Stimulated activated naive CD8-positive, alpha-beta T cell treated with anti-CD3 and anti-CD28 coated beads, Interleukin-15, Interleukin-2, amounts not matched to agents 100 ng/mL and 50 ng/mL, for 24 hours (primary cell): ENCODE results near the gene BUD13.

Source experiments
- H3K27ac Mint-ChIP-seq: one replicate; pipeline ENCODE4 v1.8.0; 2021; ENCODE audit warnings: mild to moderate bottlenecking, mixed read lengths
- H3K27me3 Mint-ChIP-seq: one replicate; pipeline ENCODE4 v1.8.0; 2021; ENCODE audit warnings: mixed read lengths
- H3K36me3 Mint-ChIP-seq: one replicate; pipeline ENCODE4 v1.8.0; 2021; ENCODE audit warnings: low read depth, mixed read lengths
- H3K4me1 Mint-ChIP-seq: one replicate; pipeline ENCODE4 v1.8.0; 2021; ENCODE audit warnings: low read depth, mixed read lengths
- H3K4me3 Mint-ChIP-seq: one replicate; pipeline ENCODE4 v1.8.0; 2021; ENCODE audit warnings: mild to moderate bottlenecking, mixed read lengths
- H3K9me3 Mint-ChIP-seq: one replicate; pipeline ENCODE4 v1.8.0; 2021; ENCODE audit warnings: mixed read lengths

BUD13 gene

GRCh38 chr11:116800610-116801009 lies 27.8 kb upstream of the BUD13 start:
- Mint-ChIP-seq H3K9me3 (no peaks in the 10 kb centered on the region), H3K4me3 (no peak overlapping the region), H3K4me1 (no peaks in the 10 kb centered on the region), H3K36me3 (no peaks in the 10 kb centered on the region), H3K27me3 (peaks cover 14% of the 10 kb centered on the region), H3K27ac (no peak overlapping the region)

GRCh38 chr11:116798368-116798767 lies 25.6 kb upstream of the BUD13 start:
- Mint-ChIP-seq H3K9me3 (no peaks in the 10 kb centered on the region), H3K4me3 (no peak overlapping the region), H3K36me3 (no peaks in the 10 kb centered on the region), H3K27me3 (peaks cover 14% of the 10 kb centered on the region), H3K27ac (no peak overlapping the region), H3K4me1 (no peaks in the 10 kb centered on the region)

DNA sequence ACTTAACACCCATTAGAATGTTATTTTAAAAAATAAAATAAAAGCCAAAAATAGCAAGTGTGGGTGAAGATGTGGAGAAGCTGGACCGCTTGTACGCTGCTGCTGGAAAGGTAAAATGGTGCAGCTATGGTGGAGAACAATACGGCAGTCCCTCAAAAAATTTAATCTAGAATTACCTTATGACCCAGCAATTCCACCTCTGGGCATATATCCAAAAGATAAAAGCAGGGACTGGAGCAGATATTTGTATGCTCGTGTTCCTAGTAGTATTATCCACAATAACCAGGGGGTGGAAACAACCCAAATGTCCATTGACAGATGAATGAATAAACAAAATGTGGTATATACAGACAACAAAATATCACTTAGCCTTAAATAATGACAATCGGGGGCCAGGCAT lies 25.0 kb upstream of the BUD13 start:
- H3K4me3 Mint-ChIP-seq, result no peak overlapping the region
- H3K27ac Mint-ChIP-seq, result no peak overlapping the region
- H3K27me3 Mint-ChIP-seq, result peaks cover 12% of the 10 kb centered on the region
- H3K4me1 Mint-ChIP-seq, result no peaks in the 10 kb centered on the region
- H3K36me3 Mint-ChIP-seq, result no peaks in the 10 kb centered on the region
- no peaks in the 10 kb centered on the region for H3K9me3 Mint-ChIP-seq

DNA sequence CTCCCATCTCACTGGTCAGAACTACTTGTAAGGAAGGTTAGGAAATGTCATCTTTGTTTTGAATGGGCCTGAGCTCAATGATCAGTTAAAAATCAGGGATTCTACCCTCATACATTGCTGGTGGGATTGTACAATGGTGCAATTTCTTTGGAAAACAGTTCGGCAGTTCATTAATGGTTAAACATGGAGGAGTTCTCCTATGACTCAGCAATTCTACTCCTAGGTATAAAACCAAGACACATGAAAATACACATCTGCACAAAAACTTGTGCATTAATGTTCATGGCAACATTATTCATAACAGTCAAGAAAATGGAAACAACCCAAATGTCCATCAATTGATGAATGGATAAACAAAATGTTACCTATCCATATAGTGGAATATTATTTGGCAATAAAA lies 23.8 kb upstream of the BUD13 start:
- no peaks in the 10 kb centered on the region for H3K9me3 Mint-ChIP-seq
- H3K4me1 Mint-ChIP-seq, result peaks cover 5% of the 10 kb centered on the region
- no peaks in the 10 kb centered on the region for H3K36me3 Mint-ChIP-seq
- no peak overlapping the region for H3K27ac Mint-ChIP-seq
- peaks cover 7% of the 10 kb centered on the region for H3K27me3 Mint-ChIP-seq
- H3K4me3 Mint-ChIP-seq, result no peak overlapping the region

DNA sequence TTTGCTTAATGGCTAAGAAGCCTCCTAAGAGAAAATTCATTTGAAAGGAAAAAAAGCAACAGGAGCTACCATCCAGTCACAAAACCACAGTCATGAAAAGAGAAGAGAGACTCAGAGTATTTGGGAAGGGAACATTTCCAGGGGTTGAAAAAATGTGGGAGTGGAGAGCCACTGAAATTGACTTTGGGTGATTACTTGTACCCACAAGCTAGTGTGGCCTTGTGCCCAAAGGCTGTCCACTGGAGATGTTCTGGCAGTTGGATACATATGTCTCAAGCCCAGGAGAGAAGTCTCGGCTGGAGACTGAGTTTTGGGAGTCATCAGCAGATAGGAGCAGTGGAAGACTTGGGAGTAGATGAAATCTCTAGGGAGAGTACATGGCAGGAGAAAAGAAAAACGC lies 22.1 kb upstream of the BUD13 start:
- no peak overlapping the region for H3K27ac Mint-ChIP-seq
- no peaks in the 10 kb centered on the region for H3K36me3 Mint-ChIP-seq
- H3K4me1 Mint-ChIP-seq, result peaks cover 9% of the 10 kb centered on the region
- H3K4me3 Mint-ChIP-seq, result no peak overlapping the region
- H3K9me3 Mint-ChIP-seq, result no peaks in the 10 kb centered on the region
- peaks cover 3% of the 10 kb centered on the region for H3K27me3 Mint-ChIP-seq

DNA sequence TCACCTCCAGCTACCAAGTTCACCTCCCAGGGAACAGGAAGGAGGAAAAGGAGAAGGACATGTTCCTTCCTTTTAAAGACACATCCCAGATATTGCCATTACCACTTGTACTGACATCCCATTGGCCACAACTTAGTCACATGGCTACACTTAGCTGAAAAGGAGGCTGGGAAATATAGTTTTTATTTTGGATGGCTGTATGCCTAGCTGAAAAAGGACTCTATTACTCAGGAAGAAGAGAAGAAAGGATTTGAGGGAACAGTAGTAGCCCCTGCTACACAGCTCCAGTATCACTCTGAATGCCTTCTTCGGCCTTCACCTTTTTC lies 20.9 kb upstream of the BUD13 start:
- Mint-ChIP-seq H3K9me3 (no peaks in the 10 kb centered on the region), H3K36me3 (no peaks in the 10 kb centered on the region), H3K27ac (no peak overlapping the region), H3K27me3 (no peaks in the 10 kb centered on the region), H3K4me1 (peaks cover 11% of the 10 kb centered on the region), H3K4me3 (no peak overlapping the region)

- H3K36me3 Mint-ChIP-seq, result no peaks in the 10 kb centered on the region
- no peaks in the 10 kb centered on the region for H3K27me3 Mint-ChIP-seq
- H3K4me1 Mint-ChIP-seq, result peaks cover 17% of the 10 kb centered on the region
- H3K9me3 Mint-ChIP-seq, result no peaks in the 10 kb centered on the region
- peak overlapping the region; percentile 31 for H3K27ac Mint-ChIP-seq
- no peak overlapping the region for H3K4me3 Mint-ChIP-seq
These were observed 20.3 kb upstream of the BUD13 start for GRCh38 chr11:116792869-116793771.

DNA sequence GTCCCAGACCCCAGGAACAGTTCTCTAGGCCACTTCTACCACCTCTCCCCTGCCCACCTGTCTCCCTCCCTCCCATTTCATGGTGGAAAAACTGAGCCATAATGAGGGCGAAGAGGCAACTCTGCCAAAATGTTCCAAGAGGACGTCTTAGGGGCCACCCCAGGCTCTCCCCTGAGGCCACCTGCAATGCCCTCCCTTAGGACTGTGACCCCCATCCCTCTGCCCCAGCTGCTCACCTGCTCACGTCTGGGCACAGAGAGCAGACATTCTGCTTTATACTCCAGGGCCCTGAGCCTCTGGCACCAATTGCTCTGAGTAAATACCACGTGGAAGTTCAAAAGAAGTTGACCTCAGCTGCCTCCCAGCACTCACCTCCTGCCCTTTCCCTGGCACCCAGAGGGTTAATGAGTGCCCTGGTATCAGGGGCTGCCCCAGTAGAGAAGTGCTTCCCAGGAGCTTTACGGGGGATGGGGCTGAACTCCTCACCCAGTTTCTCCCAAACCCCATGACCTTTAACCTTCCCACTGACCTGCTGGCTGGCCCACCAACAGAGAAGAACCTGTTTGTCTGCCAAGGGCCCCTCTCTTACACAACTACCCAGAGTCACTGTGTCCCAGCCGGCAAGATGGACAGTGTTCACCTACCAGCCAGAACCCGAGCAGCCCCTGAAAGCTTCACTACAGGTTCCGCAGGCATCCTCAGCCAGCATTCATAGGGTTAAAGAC lies 19.5 kb upstream of the BUD13 start:
- no peak overlapping the region for H3K27ac Mint-ChIP-seq
- H3K9me3 Mint-ChIP-seq, result no peaks in the 10 kb centered on the region
- no peaks in the 10 kb centered on the region for H3K36me3 Mint-ChIP-seq
- peaks cover 20% of the 10 kb centered on the region for H3K4me1 Mint-ChIP-seq
- no peaks in the 10 kb centered on the region for H3K27me3 Mint-ChIP-seq
- no peak overlapping the region for H3K4me3 Mint-ChIP-seq

- Mint-ChIP-seq H3K4me3 (no peak within 1 kb of the TSS), H3K4me1 (peaks cover 25% of the 10 kb centered on the region), H3K27ac (no peak within 1 kb of the TSS), H3K9me3 (no peaks in the 10 kb centered on the region), H3K27me3 (no peaks in the 10 kb centered on the region), H3K36me3 (peaks cover 5% of the 10 kb centered on the region)
These were observed 19.0 kb upstream of the BUD13 start, which contains the start of gene APOA5 for GRCh38 chr11:116791813-116792143. Gene APOA5 (minus strand): TSS chr11:116791879. CDS start chr11:116791860, 19 bp downstream.

DNA sequence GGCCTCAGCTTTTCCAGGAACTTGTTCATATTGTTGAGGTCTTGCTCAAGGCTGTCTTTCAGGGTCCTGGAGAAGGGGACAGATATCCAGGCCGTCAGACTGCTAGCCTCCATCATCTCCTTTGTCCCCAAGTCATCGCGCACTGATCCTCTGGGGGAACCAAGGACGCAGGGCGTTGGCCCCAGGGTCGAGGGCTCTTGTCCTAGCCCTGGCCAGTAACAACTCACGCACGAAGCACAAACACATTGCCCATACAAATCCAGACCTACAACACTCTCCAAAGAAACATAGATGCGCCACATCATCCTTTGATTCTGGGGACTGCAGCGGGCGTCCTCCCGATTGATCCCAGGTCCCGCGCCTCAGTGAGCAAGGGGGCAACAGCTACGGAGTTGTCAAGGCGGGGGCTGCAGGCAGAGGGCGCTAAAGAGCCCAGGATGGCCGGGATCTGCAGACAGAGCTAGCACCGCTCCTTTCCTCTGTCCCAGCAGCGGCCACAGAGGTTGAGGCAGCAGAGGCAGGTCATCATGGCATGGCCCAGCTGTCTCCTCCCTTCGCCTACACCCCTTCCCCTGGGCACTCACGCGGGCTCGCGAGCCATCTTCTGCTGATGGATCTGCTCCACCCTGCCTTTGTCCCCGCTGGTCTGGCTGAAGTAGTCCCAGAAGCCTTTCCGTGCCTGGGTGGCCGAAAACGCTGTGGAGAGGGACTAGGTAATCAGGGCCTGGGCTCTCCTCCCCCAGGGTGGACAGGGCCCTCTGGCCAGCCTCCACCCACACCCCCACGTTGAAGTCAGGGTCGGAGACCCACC lies 18.4 kb upstream of the BUD13 start:
- peaks cover 31% of the 10 kb centered on the region for H3K4me1 Mint-ChIP-seq
- H3K27me3 Mint-ChIP-seq, result no peaks in the 10 kb centered on the region
- no peak overlapping the region for H3K27ac Mint-ChIP-seq
- H3K9me3 Mint-ChIP-seq, result no peaks in the 10 kb centered on the region
- H3K4me3 Mint-ChIP-seq, result no peak overlapping the region
- H3K36me3 Mint-ChIP-seq, result peaks cover 11% of the 10 kb centered on the region

DNA sequence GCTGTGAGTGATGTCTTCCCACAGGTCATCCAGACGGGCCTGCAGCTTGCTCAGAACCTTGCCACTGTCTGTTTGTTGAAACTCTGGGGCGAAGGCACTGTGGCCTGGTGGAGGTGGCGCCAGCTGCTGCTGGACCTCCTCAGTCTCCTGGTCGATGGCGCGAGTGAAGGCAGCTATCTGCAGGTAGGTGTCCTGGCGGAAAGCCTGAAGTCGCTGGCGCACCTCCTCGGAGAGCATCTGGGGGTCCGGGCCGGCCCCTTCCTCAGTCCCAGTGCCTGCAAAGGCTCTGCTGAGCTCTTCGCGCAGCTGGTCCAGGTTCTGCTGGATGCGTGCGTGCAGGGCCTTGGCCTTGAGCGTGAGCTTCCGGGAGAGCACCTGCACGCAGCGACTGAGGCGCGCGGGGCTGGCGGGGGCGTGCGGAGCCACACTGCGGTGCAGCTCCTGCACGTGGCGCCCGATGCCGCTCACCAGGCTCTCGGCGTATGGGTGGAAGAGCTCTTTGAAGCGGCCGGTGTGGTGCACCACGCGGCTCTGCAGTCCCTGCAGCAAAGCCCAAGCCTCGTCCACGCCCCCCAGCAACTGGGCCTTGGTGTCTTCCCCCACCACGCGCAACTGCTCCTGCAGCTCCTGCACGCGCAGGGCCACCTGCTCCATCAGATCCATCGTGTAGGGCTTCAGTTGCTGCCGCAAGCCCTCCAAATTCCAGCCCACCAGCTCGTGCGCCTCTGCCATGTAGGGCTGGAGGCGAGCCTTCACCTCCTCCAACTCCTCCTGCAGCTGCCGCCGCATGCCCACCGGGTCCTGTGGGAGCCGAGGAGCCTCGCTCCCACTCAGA lies 17.6 kb upstream of the BUD13 start:
- Mint-ChIP-seq H3K27ac (no peak overlapping the region), H3K4me1 (peaks cover 39% of the 10 kb centered on the region), H3K4me3 (no peak overlapping the region), H3K9me3 (no peaks in the 10 kb centered on the region), H3K27me3 (no peaks in the 10 kb centered on the region), H3K36me3 (peaks cover 19% of the 10 kb centered on the region)

- Mint-ChIP-seq H3K27me3 (no peaks in the 10 kb centered on the region), H3K4me1 (peaks cover 50% of the 10 kb centered on the region), H3K27ac (no peak overlapping the region), H3K36me3 (peaks cover 33% of the 10 kb centered on the region), H3K4me3 (no peak overlapping the region), H3K9me3 (no peaks in the 10 kb centered on the region)
These were observed 16.2 kb upstream of the BUD13 start for GRCh38 chr11:116788975-116789374.

DNA sequence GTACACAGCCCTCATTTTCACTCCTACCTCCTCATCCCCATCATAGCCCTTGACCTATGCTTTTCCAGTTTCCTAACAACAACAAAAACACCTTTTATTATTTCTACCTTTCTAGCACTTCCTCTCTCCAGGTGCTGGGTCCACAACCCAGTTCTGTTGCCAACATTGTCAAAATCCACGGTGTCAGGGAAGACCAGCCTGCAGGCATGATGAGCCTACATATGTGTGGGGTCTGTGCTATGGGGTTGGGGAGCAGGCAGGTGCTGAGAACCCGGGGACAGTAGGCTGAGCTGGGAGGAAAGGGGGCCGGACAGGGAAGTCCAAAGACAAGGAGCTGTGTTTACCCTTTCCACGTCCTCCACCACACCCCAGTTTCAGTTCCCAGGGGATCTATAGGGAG lies 15.7 kb upstream of the BUD13 start:
- Mint-ChIP-seq H3K36me3 (peaks cover 35% of the 10 kb centered on the region), H3K27me3 (no peaks in the 10 kb centered on the region), H3K4me3 (peak overlapping the region; percentile 98), H3K9me3 (no peaks in the 10 kb centered on the region), H3K27ac (peak overlapping the region; percentile 87), H3K4me1 (peaks cover 50% of the 10 kb centered on the region)

GRCh38 chr11:116787786-116788486 lies 15.1 kb upstream of the BUD13 start, which contains the start of gene ZPR1:
Gene ZPR1 (minus strand): TSS chr11:116788023. CDS start chr11:116787990, 33 bp downstream.
- Mint-ChIP-seq H3K36me3 (peaks cover 41% of the 10 kb centered on the region), H3K27me3 (no peaks in the 10 kb centered on the region), H3K27ac (peak within 1 kb of the TSS; percentile 87), H3K9me3 (no peaks in the 10 kb centered on the region), H3K4me1 (peaks cover 56% of the 10 kb centered on the region), H3K4me3 (peak within 1 kb of the TSS; percentile 98)
